Left lobe of liver (tissue), 2 donors: Measurements from ENCODE around the gene VAMP4. TPM values are rescaled to one million over a fixed set of nuclear protein-coding genes. Genes with fewer than 3 reads are reported as not detected.
"Not testable (repeated sequence)": the region's sequence is repeated elsewhere in the genome, so short reads cannot be mapped to it uniquely, and the experiment has no call there.

Source experiments
- ATAC-seq: fragments of 200-7000 bp; cut with Tn5 transposase; one replicate; pipeline ENCODE4 v1.9.1; 2020; ENCODE audit warnings: mild to moderate bottlenecking, moderate library complexity
- DNase-seq: peaks from one replicate; pipeline ENCODE4 v3.0.0-alpha.2; 2020; ENCODE audit warnings: low spot score
- total RNA-seq: library from RNA; stranded (reverse); gene quantifications from one replicate; pipeline ENCODE4 v1.2.1, GENCODE V29; 2021
- donor health status: DM: no; HTN: no; CAD: no; lungs with moderate emphysema.
- donor health status: DM: no; HTN: yes; CAD: no.

Gene VAMP4
- total RNA-seq, 1 donor from 2014 or later = 8.0 TPM

GRCh38 chr1:171753182-171753581 is 11.3 kb upstream of the VAMP4 start:
- no peak for DNase-seq
- ATAC-seq = no peak

GRCh38 chr1:171751221-171751620 is 9.4 kb upstream of the VAMP4 start:
- no peak for DNase-seq
- no peak for ATAC-seq

GRCh38 chr1:171748651-171749050 is 6.8 kb upstream of the VAMP4 start:
- ATAC-seq (no peak), DNase-seq (no peak)

- DNase-seq = no peak
- ATAC-seq = no peak
Observed at GRCh38 chr1:171744986-171745385, 3.1 kb upstream of the VAMP4 start.

GRCh38 chr1:171743081-171743870 is 1.4 kb upstream of the VAMP4 start:
- no peak for DNase-seq
- no peak for ATAC-seq

GRCh38 chr1:171742577-171742922 is 685 bp upstream of the VAMP4 start:
- peak; percentile 57 for ATAC-seq
- peak; percentile 47 for DNase-seq

- DNase-seq (peak; percentile 53), ATAC-seq (peak; percentile 73)
Observed at GRCh38 chr1:171740987-171741871, 636 bp downstream of the VAMP4 start.

- DNase-seq (no peak), ATAC-seq (no peak)
Observed at GRCh38 chr1:171740356-171740863, 1.5 kb downstream of the VAMP4 start.

- no peak for DNase-seq
- no peak for ATAC-seq
Observed at GRCh38 chr1:171739656-171740055, 2.2 kb downstream of the VAMP4 start.

- ATAC-seq (no peak), DNase-seq (no peak)
Observed at GRCh38 chr1:171738911-171739310, 3.0 kb downstream of the VAMP4 start.

- ATAC-seq (no peak), DNase-seq (no peak)
Observed at GRCh38 chr1:171736196-171736595, 5.7 kb downstream of the VAMP4 start.

GRCh38 chr1:171730052-171730451 is 11.8 kb downstream of the VAMP4 start:
- ATAC-seq (no peak), DNase-seq (no peak)

- DNase-seq (no peak), ATAC-seq (no peak)
Observed at GRCh38 chr1:171727778-171728177, 14.1 kb downstream of the VAMP4 start.

- not testable (repeated sequence) for ATAC-seq, DNase-seq
Observed at GRCh38 chr1:171723180-171723579, 18.7 kb downstream of the VAMP4 start.

- no peak for ATAC-seq
- no peak for DNase-seq
Observed at GRCh38 chr1:171718848-171719247, 23.0 kb downstream of the VAMP4 start.

- no peak for ATAC-seq
- no peak for DNase-seq
Observed at GRCh38 chr1:171718216-171718615, 23.6 kb downstream of the VAMP4 start.

- no peak for DNase-seq
- ATAC-seq = no peak
Observed at GRCh38 chr1:171717062-171717718, 24.7 kb downstream of the VAMP4 start.

- DNase-seq = no peak
- ATAC-seq = no peak
Observed at GRCh38 chr1:171716616-171717015, 25.2 kb downstream of the VAMP4 start.

GRCh38 chr1:171715813-171716251 is 26.0 kb downstream of the VAMP4 start:
- DNase-seq = no peak
- peak; percentile 96 for ATAC-seq

- no peak for ATAC-seq
- no peak for DNase-seq
Observed at GRCh38 chr1:171712341-171712740, 29.5 kb downstream of the VAMP4 start.

- ATAC-seq (no peak), DNase-seq (no peak)
Observed at GRCh38 chr1:171711643-171712042, 30.2 kb downstream of the VAMP4 start.
